Stimulated activated CD8-positive, alpha-beta memory T cell treated with anti-CD3 and anti-CD28 coated beads, Interleukin-15, amount 100 ng/mL, for 4 hours (primary cell): Measurements from ENCODE around the gene PKP3.
"Not testable (repeated sequence)": the region's sequence is repeated elsewhere in the genome, so short reads cannot be mapped to it uniquely, and the experiment has no call there.

Experiments used
- DNase-seq, 2 donors: peaks; one replicate each; pipeline ENCODE4 v3.0.0-alpha.2; 2020; ENCODE audit warnings: low read depth in 2 of 2

Gene PKP3

GRCh38 chr11:362642-363442 is 31.2 kb upstream of the PKP3 start:
- no peak for DNase-seq

GRCh38 chr11:363443-363805 is 30.6 kb upstream of the PKP3 start:
- not testable (repeated sequence) for DNase-seq

- DNase-seq, result peak; percentile 25 to 52
Measured at GRCh38 chr11:363948-364761, 29.9 kb upstream of the PKP3 start.

- DNase-seq, result no peak
Measured at GRCh38 chr11:364991-365725, 28.9 kb upstream of the PKP3 start.

GRCh38 chr11:365831-366230 is 28.2 kb upstream of the PKP3 start:
- no peak for DNase-seq

GRCh38 chr11:367956-368413 is 26.0 kb upstream of the PKP3 start:
- DNase-seq, result no peak

GRCh38 chr11:368414-369335 is 25.3 kb upstream of the PKP3 start:
- no peak for DNase-seq

GRCh38 chr11:369336-370018 is 24.5 kb upstream of the PKP3 start, which contains the start of gene B4GALNT4:
TSS of gene B4GALNT4 (plus strand) at chr11:369499. CDS start at chr11:369804, 305 bp downstream.
- DNase-seq, result no peak

- DNase-seq, result no peak
Measured at GRCh38 chr11:370070-370941, 23.7 kb upstream of the PKP3 start.

GRCh38 chr11:371051-371450 is 23.0 kb upstream of the PKP3 start:
- no peak for DNase-seq

- DNase-seq, result no peak
Measured at GRCh38 chr11:371716-372590, 22.1 kb upstream of the PKP3 start.

- DNase-seq, result no peak
Measured at GRCh38 chr11:372809-373715, 20.9 kb upstream of the PKP3 start.

- DNase-seq, result no peak
Measured at GRCh38 chr11:373716-374551, 20.1 kb upstream of the PKP3 start.

- DNase-seq, result no peak
Measured at GRCh38 chr11:375065-376025, 18.7 kb upstream of the PKP3 start.

- DNase-seq, result no peak
Measured at GRCh38 chr11:376531-377173, 17.4 kb upstream of the PKP3 start.
